RWPE2 (cell line): ENCODE measurements around the gene KIF6.

Source experiments
- ATAC-seq: fragments of 200-7000 bp; cut with Tn5 transposase; 3 replicates; pipeline ENCODE4 v1.9.1; 2021; ENCODE audit warnings: low read depth
- DNase-seq: peaks from one replicate; pipeline ENCODE4 v3.0.0-alpha.2; 2020; ENCODE audit warnings: low spot score
- H3K27ac ChIP-seq: fragments of 450-650 bp; 2 replicates; pipeline ENCODE4 v1.5.1; 2017; ENCODE audit warnings: mild to moderate bottlenecking; ENCODE audit not compliant: poor library complexity, severe bottlenecking
- H3K27me3 ChIP-seq: fragments of 250-450 bp; sonication (Bioruptor Pico); 2 replicates; pipeline ENCODE4 v1.5.1; 2021; ENCODE audit warnings: mild to moderate bottlenecking, moderate library complexity; ENCODE audit not compliant: insufficient read depth, poor library complexity, severe bottlenecking
- H3K36me3 ChIP-seq: fragments of 250-450 bp; sonication (Bioruptor Pico); 2 replicates; pipeline ENCODE4 v1.5.1; 2020; ENCODE audit warnings: low read depth, mild to moderate bottlenecking, moderate library complexity
- H3K4me1 ChIP-seq: fragments of 250-450 bp; sonication (Bioruptor Pico); 2 replicates; pipeline ENCODE4 v1.5.1; 2021; ENCODE audit warnings: mild to moderate bottlenecking, moderate library complexity; ENCODE audit not compliant: insufficient read depth, poor library complexity, severe bottlenecking
- H3K4me3 ChIP-seq: fragments of 250-450 bp; sonication (Bioruptor Pico); 2 replicates; pipeline ENCODE4 v1.5.1; 2021; ENCODE audit warnings: mild to moderate bottlenecking, moderate library complexity; ENCODE audit not compliant: severe bottlenecking
- H3K9me3 ChIP-seq: fragments of 250-450 bp; sonication (Bioruptor Pico); 2 replicates; pipeline ENCODE4 v1.5.1; 2021; ENCODE audit warnings: mild to moderate bottlenecking, moderate library complexity; ENCODE audit not compliant: severe bottlenecking
- CTCF ChIP-seq: fragments of 450-650 bp; IDR thresholded peaks from one replicate; pipeline ENCODE4 v1.5.1; 2017; ENCODE audit warnings: mild to moderate bottlenecking, moderate library complexity; ENCODE audit not compliant: poor library complexity, severe bottlenecking

KIF6 gene

DNA sequence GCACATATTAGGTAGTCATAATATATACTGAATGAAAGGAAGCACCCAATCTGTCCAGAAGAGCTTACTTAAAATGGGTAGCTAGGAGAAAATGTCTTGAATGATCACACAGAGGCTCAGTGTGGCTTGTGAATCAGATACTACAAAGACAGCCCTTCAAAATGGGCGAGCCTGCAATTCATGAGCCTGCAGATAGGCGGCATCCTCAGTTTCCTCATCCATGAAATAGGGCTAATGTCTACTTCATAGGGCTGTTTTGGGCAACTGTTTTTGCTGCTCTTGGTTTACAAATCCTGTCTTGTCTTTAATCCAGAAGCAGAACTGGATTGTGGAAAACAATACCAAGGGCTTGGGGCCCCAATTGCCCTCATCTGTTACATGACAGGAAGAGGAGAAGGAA, 273.4 kb downstream of the KIF6 start:
- Histone ChIP-seq H3K4me3 (no peak overlapping the region), H3K27me3 (no peaks in the 10 kb centered on the region), H3K4me1 (peaks cover 18% of the 10 kb centered on the region), H3K36me3 (no peaks in the 10 kb centered on the region), H3K9me3 (peaks cover 3% of the 10 kb centered on the region), H3K27ac (peak overlapping the region; percentile 77)
- DNase-seq = no peak
- TF ChIP-seq CTCF = no peak
- ATAC-seq = no peak

DNA sequence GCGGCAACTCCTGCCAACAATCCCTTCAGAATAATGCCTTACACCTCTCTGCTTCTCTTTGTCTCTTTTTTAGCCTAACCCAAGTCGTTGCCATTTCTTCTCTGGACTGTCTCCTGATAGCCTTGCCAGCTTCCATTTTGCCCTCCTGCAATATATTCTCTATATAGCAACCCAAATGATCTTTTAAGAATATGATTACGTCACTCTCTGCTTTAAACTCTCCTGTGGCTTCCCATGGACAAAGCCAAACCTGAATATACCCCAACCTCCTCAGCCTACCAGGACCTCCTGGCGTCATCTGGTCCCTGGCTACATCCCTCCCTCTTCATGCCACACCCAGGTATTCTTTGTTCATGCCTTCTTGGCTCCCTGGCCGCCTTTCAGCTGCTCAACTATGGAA, 276.2 kb downstream of the KIF6 start:
- ATAC-seq = no peak
- no peak for DNase-seq
- no peaks in the 10 kb centered on the region for H3K36me3 ChIP-seq

DNA sequence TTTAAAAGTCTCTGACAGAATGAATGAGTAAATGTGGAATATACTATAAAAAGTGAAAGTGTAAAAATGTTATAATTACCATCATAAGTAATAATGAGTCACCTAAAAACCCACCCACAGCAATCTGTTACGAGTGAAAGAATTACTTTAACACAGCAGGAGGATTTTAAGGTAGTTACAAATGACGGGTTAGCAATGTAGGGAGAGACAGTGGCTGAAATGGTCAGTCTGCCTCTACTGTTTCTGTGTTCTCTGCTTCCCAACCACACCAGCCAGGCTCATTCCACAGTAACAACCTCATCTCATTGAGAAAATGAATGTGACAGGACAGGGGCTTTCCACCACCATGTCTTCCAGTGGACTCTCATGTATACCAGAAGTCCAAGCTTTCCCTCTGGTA, 278.3 kb downstream of the KIF6 start:
- Histone ChIP-seq H3K4me3 (no peak overlapping the region), H3K9me3 (no peaks in the 10 kb centered on the region), H3K36me3 (no peaks in the 10 kb centered on the region), H3K27me3 (no peaks in the 10 kb centered on the region), H3K4me1 (no peaks in the 10 kb centered on the region), H3K27ac (no peak overlapping the region)
- ATAC-seq (no peak), DNase-seq (no peak)
- TF ChIP-seq CTCF = no peak

More for the DNA sequence above, 276.2 kb downstream of the KIF6 start:
- Histone ChIP-seq H3K4me3 (no peak overlapping the region), H3K27ac (no peak overlapping the region), H3K9me3 (peaks cover 2% of the 10 kb centered on the region), H3K27me3 (no peaks in the 10 kb centered on the region), H3K4me1 (peaks cover 18% of the 10 kb centered on the region)
- no peak for TF ChIP-seq CTCF

GRCh38 chr6:39445667-39446066, 279.5 kb downstream of the KIF6 start:
- no peak overlapping the region for H3K27ac ChIP-seq
- no peak for DNase-seq
- H3K9me3 ChIP-seq = no peaks in the 10 kb centered on the region
- no peak for TF ChIP-seq CTCF
- H3K27me3 ChIP-seq = no peaks in the 10 kb centered on the region
- no peak overlapping the region for H3K4me3 ChIP-seq
- no peak for ATAC-seq
- H3K4me1 ChIP-seq = no peaks in the 10 kb centered on the region
- H3K36me3 ChIP-seq = no peaks in the 10 kb centered on the region

- Histone ChIP-seq H3K27me3 (no peaks in the 10 kb centered on the region), H3K27ac (no peak overlapping the region), H3K9me3 (no peaks in the 10 kb centered on the region), H3K4me3 (no peak overlapping the region), H3K4me1 (no peaks in the 10 kb centered on the region), H3K36me3 (no peaks in the 10 kb centered on the region)
- DNase-seq = no peak
- no peak for TF ChIP-seq CTCF
- ATAC-seq = no peak
Observed at GRCh38 chr6:39444479-39445019, 280.7 kb downstream of the KIF6 start.
